ENCODE results near the gene TUSC2. TPM values are rescaled to one million over a fixed set of nuclear protein-coding genes. Genes with fewer than 3 reads are reported as not detected.

The TUSC2 gene
- total and polyA plus RNA-seq, 2 of the 8 experiments (the other 6 are each of a cell fraction or from before 2014, with no cell fraction given) = 33.3 to 65.4 TPM

- TF ChIP-seq POU5F1 (IDR thresholded peaks at IDR 0.05; ENCODE audit: low read depth, low read length) = no peak
- TF ChIP-seq POLR2AphosphoS5 (IDR thresholded peaks at IDR 0.05; ENCODE audit: low read depth, low read length) = no peak
- no peak for TF ChIP-seq TAF1 (IDR thresholded peaks at IDR 0.05; ENCODE audit: low read depth, low read length)
Observed at GRCh38 chr3:50323092-50323600, 4.9 kb downstream of the TUSC2 start (continued).
